Measurements from ENCODE around the gene SLC25A43. TPM values are rescaled to one million over a fixed set of nuclear protein-coding genes. Genes with fewer than 3 reads are reported as not detected.
"Not testable (repeated sequence)": the region's sequence is repeated elsewhere in the genome, so short reads cannot be mapped to it uniquely, and the experiment has no call there.

Gene SLC25A43
- total and polyA plus RNA-seq, 2 of the 4 experiments (the other 2 are of a cell fraction): 12.3 to 12.5 TPM

- no peak overlapping the region for H2AK9ac ChIP-seq (replicated peaks; ENCODE audit: low read depth, low read length, poor library complexity)
- in situ Hi-C loops (cut with MboI; ENCODE audit: low sequenced_read_pairs): no loop called here
- no peak for DNase-seq
Observed at GRCh38 chrX:119492463-119492862, 93.3 kb downstream of the SLC25A43 start.

GRCh38 chrX:119493851-119494495 is 94.8 kb downstream of the SLC25A43 start:
- H3K4me2 ChIP-seq (ENCODE audit: low read depth, low read length); H3K4me3 ChIP-seq (ENCODE audit: insufficient read depth, low read depth, low read length): not testable (repeated sequence)
- WGBS, 2 experiments (ENCODE audit: extremely low coverage in 2 of 2, insufficient read length in 1 of 2): 60% methylated on average over 3 of the region's 10 CpGs; no CpG with 5 or more reads in 1 of the 2 experiments

More at GRCh38 chrX:119492463-119492862, 93.3 kb downstream of the SLC25A43 start:
- no peak overlapping the region for H3K18ac ChIP-seq (ENCODE audit: low read depth, low read length)
- no peaks in the 10 kb centered on the region for H3K36me3 ChIP-seq (ENCODE audit: control insufficient read depth, insufficient read depth, low read length)
- H2BK120ac ChIP-seq (ENCODE audit: low read depth, low read length): no peak overlapping the region
- no peak overlapping the region for H3K23ac ChIP-seq (ENCODE audit: low read depth, low read length)
- H3K4ac ChIP-seq (ENCODE audit: low read depth, low read length): no peak overlapping the region
- H3K14ac ChIP-seq (replicated peaks; ENCODE audit: low read depth, low read length): no peak overlapping the region
- H2BK5ac ChIP-seq (ENCODE audit: low read depth, low read length, poor library complexity, severe bottlenecking): no peak overlapping the region
- H4K8ac ChIP-seq (ENCODE audit: low read depth in 2 of 2, low read length in 2 of 2): no peak overlapping the region
- TF ChIP-seq NFE2L2 (IDR thresholded peaks at IDR 0.05; ENCODE audit: low read depth, low read length): no peak
- TF ChIP-seq MXI1 (IDR thresholded peaks at IDR 0.05; ENCODE audit: borderline replicate concordance, low read depth, low read length): no peak
- no peak for TF ChIP-seq CHD1 (IDR thresholded peaks at IDR 0.05; ENCODE audit: low read depth, low read length)
- no peak for TF ChIP-seq MAFK (IDR thresholded peaks at IDR 0.05; ENCODE audit: low read depth, low read length)
- H2AK5ac ChIP-seq (ENCODE audit: low read depth, low read length): no peak overlapping the region
- H2BK20ac ChIP-seq (ENCODE audit: low read depth, low read length): no peak overlapping the region
- H2AFZ ChIP-seq (replicated peaks; ENCODE audit: low read length, poor library complexity): no peak overlapping the region
- dilution Hi-C loops (cut with HindIII; ENCODE audit: low sequenced_read_pairs, unreplicated experiment): no loop called here
- H4K5ac ChIP-seq (ENCODE audit: low read depth, low read length): no peak overlapping the region
- no peaks in the 10 kb centered on the region for H3K79me1 ChIP-seq (ENCODE audit: low read depth in 1 of 2, low read length in 2 of 2)
- no peak for ATAC-seq (ENCODE audit: low read depth)
- no peaks in the 10 kb centered on the region for H4K20me1 ChIP-seq (ENCODE audit: insufficient read depth, low read length)
- no peaks in the 10 kb centered on the region for H3K4me1 ChIP-seq (ENCODE audit: control insufficient read depth, insufficient read depth, low read length)
- no peaks in the 10 kb centered on the region for H3K27me3 ChIP-seq (ENCODE audit: control insufficient read depth, insufficient read depth, low read length)
- H3K4me2 ChIP-seq (ENCODE audit: low read depth, low read length): no peak overlapping the region
- CTCF ChIA-PET: interaction anchor here (6.1 kb wide), 1 partner anchor 20 kb away, joined by 33 read pairs; no protein-coding TSS in a partner anchor
- H3K9me1 ChIP-seq (ENCODE audit: insufficient read depth, low read length): no peaks in the 10 kb centered on the region
- H4K91ac ChIP-seq (ENCODE audit: insufficient read depth, low read depth, low read length): no peak overlapping the region
- BruUV-seq (replicated peaks): no TSS peak
- no peak overlapping the region for H3K9ac ChIP-seq (ENCODE audit: low read depth, low read length)
- H3K9me3 ChIP-seq (ENCODE audit: control insufficient read depth, insufficient read depth, low read length): no peaks in the 10 kb centered on the region
- no peak overlapping the region for H3K27ac ChIP-seq (ENCODE audit: insufficient read depth, low read length)
- WGBS, 2 experiments (ENCODE audit: extremely low coverage in 2 of 2, insufficient read length in 1 of 2): no CpG with 5 or more reads among the region's 2 CpGs
- no peak overlapping the region for H3K4me3 ChIP-seq (ENCODE audit: insufficient read depth, low read depth, low read length)
- H2BK15ac ChIP-seq (ENCODE audit: low read depth, low read length): no peak overlapping the region
- intact Hi-C loops (cut with micrococcal nuclease): no loop called here
- H3K56ac ChIP-seq (ENCODE audit: extremely low read depth, insufficient read depth, low read length): no peak overlapping the region
- POLR2A ChIA-PET (ENCODE audit: unreplicated experiment): no interaction called here

More at GRCh38 chrX:119493851-119494495, 94.8 kb downstream of the SLC25A43 start:
- H4K5ac ChIP-seq (ENCODE audit: low read depth, low read length); ATAC-seq (ENCODE audit: low read depth); H3K9me3 ChIP-seq (ENCODE audit: control insufficient read depth, insufficient read depth, low read length); H3K4ac ChIP-seq (ENCODE audit: low read depth, low read length); H3K36me3 ChIP-seq (ENCODE audit: control insufficient read depth, insufficient read depth, low read length); H3K79me1 ChIP-seq (ENCODE audit: low read depth in 1 of 2, low read length in 2 of 2); H3K14ac ChIP-seq (replicated peaks; ENCODE audit: low read depth, low read length); H2AK5ac ChIP-seq (ENCODE audit: low read depth, low read length); H4K91ac ChIP-seq (ENCODE audit: insufficient read depth, low read depth, low read length); H4K8ac ChIP-seq (ENCODE audit: low read depth in 2 of 2, low read length in 2 of 2); H4K20me1 ChIP-seq (ENCODE audit: insufficient read depth, low read length); H3K9me1 ChIP-seq (ENCODE audit: insufficient read depth, low read length); dilution Hi-C loops (cut with HindIII; ENCODE audit: low sequenced_read_pairs, unreplicated experiment); H3K56ac ChIP-seq (ENCODE audit: extremely low read depth, insufficient read depth, low read length); H2BK15ac ChIP-seq (ENCODE audit: low read depth, low read length); H2AK9ac ChIP-seq (replicated peaks; ENCODE audit: low read depth, low read length, poor library complexity); POLR2A ChIA-PET (ENCODE audit: unreplicated experiment); H3K9ac ChIP-seq (ENCODE audit: low read depth, low read length); H3K27me3 ChIP-seq (ENCODE audit: control insufficient read depth, insufficient read depth, low read length); intact Hi-C loops (cut with micrococcal nuclease); H2BK5ac ChIP-seq (ENCODE audit: low read depth, low read length, poor library complexity, severe bottlenecking); H3K23ac ChIP-seq (ENCODE audit: low read depth, low read length); BruUV-seq (replicated peaks); H2BK120ac ChIP-seq (ENCODE audit: low read depth, low read length); H3K27ac ChIP-seq (ENCODE audit: insufficient read depth, low read length); H2AFZ ChIP-seq (replicated peaks; ENCODE audit: low read length, poor library complexity); H3K18ac ChIP-seq (ENCODE audit: low read depth, low read length); DNase-seq; H2BK20ac ChIP-seq (ENCODE audit: low read depth, low read length); H3K4me1 ChIP-seq (ENCODE audit: control insufficient read depth, insufficient read depth, low read length); in situ Hi-C loops (cut with MboI; ENCODE audit: low sequenced_read_pairs): not testable (repeated sequence)
- CTCF ChIA-PET: interaction anchor here (0.9 to 1.8 kb wide), 3 partner anchors 11 to 18 kb away, joined by 4 to 12 read pairs (median 5); no protein-coding TSS in a partner anchor
